ENCODE data around the gene ZNF641.
A peak's percentile ranks its signal among the peaks of the same experiment; 100 is the strongest.

Gene ZNF641

DNA sequence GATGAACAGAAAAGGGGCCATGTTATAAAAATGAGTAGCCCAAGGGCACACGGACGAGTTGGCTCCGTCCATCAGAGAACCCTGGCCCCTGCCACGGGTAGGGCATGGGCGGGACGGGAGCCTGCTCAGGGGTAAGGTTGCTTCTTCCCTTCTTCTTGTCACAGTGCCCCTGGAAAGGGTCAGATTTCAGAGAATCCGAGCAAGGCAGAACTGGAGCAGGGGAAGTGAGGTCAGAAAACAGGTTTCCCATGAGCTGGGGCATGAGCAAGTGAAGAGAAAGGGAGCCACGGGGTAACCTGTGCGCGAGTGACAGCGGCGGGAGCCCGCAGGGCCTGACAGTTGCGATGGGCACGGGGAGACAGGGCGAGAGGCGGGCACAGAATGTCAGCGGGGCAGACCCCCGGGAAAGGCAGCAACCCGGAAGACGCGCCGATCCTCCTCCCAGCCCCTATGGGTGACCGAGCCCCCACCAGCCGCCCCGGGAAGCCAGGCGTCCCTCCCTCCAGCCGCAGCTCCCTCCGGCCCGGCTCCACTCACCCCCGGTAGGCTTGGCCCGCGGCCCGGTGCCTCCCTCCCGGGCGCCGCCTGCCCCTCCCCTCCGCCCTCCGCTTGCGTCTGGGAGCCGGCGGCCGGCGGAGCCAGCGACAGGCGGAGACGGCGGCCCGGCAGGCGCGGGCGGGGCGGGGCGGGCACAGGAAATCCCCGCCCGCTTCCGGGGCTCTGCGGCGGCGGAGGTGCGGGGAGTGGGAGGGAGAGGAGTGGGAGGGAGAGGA lies at the start of gene ZNF641:
Gene ZNF641 (minus strand): TSS at position 671 of the 773 bp plus-strand sequence. CDS start 2,829 bp downstream, outside the sequence.
- DNase-seq, result peak; percentile 49 to 74

GRCh38 chr12:48390026-48390425 lies 39.3 kb upstream of the ZNF641 start:
- DNase-seq, result no peak

- no peak for DNase-seq
Observed at GRCh38 chr12:48389409-48389808, 38.7 kb upstream of the ZNF641 start.

DNA sequence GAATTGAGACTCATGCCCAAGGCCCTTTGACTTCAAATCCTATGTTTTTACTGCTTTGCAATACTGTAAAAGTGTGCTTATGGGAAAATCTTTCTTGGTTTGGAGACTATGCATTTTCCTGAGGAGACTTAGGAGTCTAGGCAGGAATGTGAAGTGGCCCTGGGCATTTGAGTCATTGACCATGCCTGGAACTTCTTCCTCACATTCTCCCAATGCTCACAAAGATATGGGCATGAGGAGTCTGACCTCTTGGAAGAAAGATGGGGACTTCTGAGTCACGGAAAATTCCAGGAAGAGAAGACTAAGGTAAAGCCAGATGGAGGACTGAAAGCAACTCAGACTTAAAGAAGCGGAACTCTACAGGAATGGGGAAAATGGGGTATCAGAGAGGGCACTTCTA lies 38.2 kb upstream of the ZNF641 start:
- no peak for DNase-seq

DNA sequence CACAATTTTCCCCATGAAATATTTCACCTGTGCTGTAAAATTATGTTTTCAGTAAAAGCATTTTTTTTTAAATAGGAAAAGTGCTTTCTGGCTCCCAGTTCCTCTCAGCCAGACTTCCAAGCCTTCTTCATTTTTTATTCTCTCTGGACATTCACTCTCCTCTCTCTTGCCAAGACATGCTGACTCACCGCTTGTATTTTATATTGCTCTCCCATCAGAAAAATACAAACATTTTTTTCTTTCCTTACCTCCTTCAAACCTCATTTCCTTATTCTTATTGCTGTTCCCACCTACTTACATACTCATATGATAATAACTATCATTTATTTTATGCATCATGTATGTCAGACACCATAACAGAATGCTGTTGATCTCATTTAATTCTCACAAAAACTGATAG lies 37.7 kb upstream of the ZNF641 start:
- no peak for DNase-seq

DNA sequence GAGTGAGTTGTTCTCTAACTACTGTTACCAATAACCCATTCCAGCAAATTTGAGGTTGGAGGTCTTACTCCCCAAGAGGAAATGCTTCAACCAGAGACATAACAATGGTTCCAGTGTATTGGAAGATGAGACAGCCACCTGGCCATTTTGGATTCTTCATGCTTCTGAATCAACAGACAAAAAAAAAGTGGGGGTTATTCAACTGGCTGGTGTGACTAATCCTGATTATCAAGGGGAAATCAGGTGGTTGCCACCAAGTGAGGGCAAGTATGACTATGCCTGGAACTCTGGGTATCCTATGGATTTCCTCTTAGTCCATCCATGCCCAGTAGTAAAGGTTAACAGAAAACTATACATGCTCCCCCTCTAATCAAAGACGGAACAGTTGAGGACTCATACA lies 29.9 kb upstream of the ZNF641 start:
- no peak for DNase-seq

GRCh38 chr12:48379794-48380193 lies 29.1 kb upstream of the ZNF641 start:
- no peak for DNase-seq

GRCh38 chr12:48377646-48378045 lies 26.9 kb upstream of the ZNF641 start:
- DNase-seq, result no peak

GRCh38 chr12:48374164-48374563 lies 23.4 kb upstream of the ZNF641 start:
- no peak for DNase-seq

- DNase-seq, result no peak
Observed at GRCh38 chr12:48366131-48366530, 15.4 kb upstream of the ZNF641 start.

GRCh38 chr12:48361664-48362339 lies 11.1 kb upstream of the ZNF641 start:
- no peak for DNase-seq

DNA sequence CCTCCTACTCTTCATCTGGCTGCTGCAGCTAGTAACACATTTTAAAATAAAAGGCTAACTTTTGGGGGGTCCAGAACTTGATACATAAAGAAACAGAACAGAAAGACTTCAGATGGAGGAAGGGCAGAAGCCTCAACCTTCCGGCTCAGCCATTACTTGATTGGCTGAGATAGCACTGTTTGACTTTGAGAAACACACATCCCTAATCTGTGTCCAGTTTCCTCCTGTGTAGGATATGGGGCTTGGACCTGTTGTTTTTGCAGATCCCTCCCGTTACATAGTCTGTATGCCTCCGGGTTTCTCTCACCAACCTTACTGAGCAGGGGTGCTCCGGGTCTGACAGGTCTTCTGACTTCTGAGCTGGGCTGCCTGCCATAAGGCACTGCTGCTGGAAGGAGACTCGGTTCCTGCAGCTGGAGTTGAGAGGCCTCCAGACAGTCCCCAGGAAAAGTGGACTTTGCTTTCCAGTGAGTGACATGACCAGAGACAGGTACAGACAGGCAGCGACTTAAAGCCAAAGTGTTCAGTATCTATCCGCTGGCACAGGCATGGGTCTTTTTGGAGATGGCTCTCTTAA lies 8.3 kb upstream of the ZNF641 start:
- no peak for DNase-seq

GRCh38 chr12:48356041-48356768 lies 5.5 kb upstream of the ZNF641 start:
- no peak for DNase-seq

- no peak for DNase-seq
Observed at GRCh38 chr12:48352157-48352760, 1.5 kb upstream of the ZNF641 start.

DNA sequence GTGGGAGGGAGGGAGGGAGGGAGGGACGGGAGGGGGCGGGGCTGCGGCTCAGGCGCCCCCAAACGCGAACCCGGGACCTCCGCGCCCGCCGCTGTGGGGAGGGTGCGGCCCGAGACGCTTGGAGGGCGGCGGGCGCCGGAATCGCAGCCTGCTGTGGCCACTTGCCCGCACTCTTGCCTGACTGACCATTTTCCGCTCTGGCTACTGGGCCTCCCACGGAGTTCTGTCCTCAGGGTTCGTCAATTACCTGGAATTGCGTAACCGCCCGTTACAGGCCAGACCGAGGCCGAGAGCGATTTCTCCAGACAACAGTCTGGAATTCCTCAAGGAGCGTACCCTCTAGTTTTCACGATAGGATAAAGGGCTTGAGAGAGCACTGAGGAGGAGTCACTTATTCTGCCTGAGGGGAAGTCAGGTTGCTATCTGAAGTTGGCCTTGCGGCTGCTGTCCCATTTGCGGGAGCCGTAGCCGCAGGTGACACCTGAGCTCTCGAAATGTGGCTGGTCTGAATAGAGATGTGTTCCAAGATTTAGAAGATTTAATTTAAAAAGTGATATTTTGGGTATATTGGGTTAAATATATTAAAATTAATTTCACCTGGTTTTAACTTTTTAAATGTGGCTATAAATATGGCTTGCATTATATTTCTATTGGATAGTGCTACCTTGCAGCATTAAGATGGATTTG lies 446 bp upstream of the ZNF641 start:
- no peak for DNase-seq

DNA sequence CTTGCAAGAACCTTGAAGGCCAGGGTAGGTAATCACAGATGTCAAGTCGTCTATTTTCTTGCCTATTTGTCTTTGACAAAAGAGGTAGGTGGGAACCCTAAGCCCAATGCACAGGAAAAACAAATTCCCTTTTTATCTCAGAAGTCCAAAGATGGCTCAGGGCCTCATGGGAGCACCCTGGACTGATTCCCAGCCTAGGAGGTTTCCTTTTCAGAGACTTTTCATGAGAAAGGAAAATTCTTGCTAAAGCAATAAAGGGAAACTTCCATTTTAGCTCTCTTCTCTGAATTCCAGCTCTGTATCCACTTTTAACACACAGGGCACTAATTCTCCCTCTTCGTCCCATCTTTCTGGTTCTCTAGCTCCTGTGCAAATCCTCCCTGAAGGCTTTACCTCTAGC lies 1.2 kb downstream of the ZNF641 start:
- DNase-seq, result no peak

- no peak for DNase-seq
Observed at GRCh38 chr12:48342980-48343379, 7.7 kb downstream of the ZNF641 start.

- no peak for DNase-seq
Observed at GRCh38 chr12:48340943-48341342, 9.8 kb downstream of the ZNF641 start.

DNA sequence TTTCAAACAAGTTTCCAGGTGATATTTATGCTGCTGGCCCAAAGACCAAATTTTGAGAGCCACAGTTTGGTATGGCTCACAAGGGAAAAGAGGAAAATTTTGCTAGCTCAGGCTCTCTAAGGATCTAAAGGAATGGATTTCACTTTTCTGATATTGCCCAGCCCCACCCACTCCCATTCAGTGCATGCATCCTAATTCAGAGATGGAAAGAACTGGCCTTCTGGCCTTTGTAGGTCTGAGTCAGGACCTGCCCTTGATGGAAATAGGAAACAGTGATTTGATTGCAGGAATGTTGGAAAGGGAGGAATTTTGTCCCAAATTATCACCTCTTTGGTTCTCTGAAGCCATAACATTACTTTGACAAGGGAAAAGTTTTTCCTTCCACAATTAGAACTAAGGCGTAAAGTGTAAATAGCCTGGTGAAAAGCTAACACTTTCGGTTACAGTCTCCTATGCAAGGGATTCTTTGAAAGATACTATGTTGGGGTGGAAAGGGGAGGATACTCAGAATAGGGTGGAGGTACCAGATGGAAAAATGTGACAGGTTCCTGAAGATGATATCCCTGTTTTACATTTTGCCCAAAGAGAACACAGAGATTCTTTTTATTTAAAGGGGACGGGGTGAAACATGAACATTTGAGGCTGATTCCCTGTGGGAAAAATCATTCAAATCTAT lies 11.1 kb downstream of the ZNF641 start:
- no peak for DNase-seq

- no peak for DNase-seq
Observed at GRCh38 chr12:48336564-48336963, 14.2 kb downstream of the ZNF641 start.

DNA sequence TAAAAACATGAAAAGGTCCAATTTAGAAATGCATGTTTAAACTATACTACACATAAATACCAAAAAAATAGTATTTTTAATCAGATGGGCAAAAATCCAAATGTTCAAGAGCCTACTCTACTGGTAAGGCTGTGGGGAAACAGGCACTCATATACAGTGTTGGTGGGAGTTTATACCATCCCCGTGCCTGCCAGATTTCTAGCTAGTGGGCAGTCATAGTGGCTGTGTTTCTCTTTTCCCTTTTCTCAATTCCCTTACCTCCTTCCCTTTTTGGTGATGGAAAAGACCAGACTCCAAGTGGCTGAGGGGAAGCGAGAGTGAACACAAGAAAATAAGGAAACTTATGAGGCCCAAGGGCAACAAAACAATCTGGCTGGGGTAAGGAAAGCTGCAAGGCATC lies 14.7 kb downstream of the ZNF641 start:
- DNase-seq, result no peak

- no peak for DNase-seq
Observed at GRCh38 chr12:48334808-48335207, 15.9 kb downstream of the ZNF641 start.

Measured in NCI-H1930 (cell line).